Fibroblast of upper back skin (primary cell): ENCODE data around the gene HNMT.
"Not testable (repeated sequence)": the region's sequence is repeated elsewhere in the genome, so short reads cannot be mapped to it uniquely, and the experiment has no call there.

Experiments used
- DNase-seq: peaks from one replicate; pipeline ENCODE4 v3.0.0-alpha.2; 2013

The HNMT gene

GRCh38 chr2:137976274-137976673 is 12.0 kb downstream of the HNMT start:
- DNase-seq, result no peak

GRCh38 chr2:137977790-137978189 is 13.5 kb downstream of the HNMT start:
- no peak for DNase-seq

- no peak for DNase-seq
Measured at GRCh38 chr2:137980459-137980858, 16.2 kb downstream of the HNMT start.

GRCh38 chr2:137981112-137981656 is 16.9 kb downstream of the HNMT start:
- DNase-seq, result no peak

GRCh38 chr2:137983581-137983980 is 19.3 kb downstream of the HNMT start:
- no peak for DNase-seq

GRCh38 chr2:137986268-137986667 is 22.0 kb downstream of the HNMT start:
- no peak for DNase-seq

GRCh38 chr2:137987011-137987410 is 22.7 kb downstream of the HNMT start:
- DNase-seq, result no peak

- no peak for DNase-seq
Measured at GRCh38 chr2:137991078-137991477, 26.8 kb downstream of the HNMT start.

- no peak for DNase-seq
Measured at GRCh38 chr2:137992039-137992646, 27.9 kb downstream of the HNMT start.

GRCh38 chr2:137993715-137994476 is 29.6 kb downstream of the HNMT start:
- DNase-seq, result not testable (repeated sequence)

- DNase-seq, result not testable (repeated sequence)
Measured at GRCh38 chr2:137995368-137995767, 31.1 kb downstream of the HNMT start.

GRCh38 chr2:137996158-137996557 is 31.9 kb downstream of the HNMT start:
- DNase-seq, result not testable (repeated sequence)

- no peak for DNase-seq
Measured at GRCh38 chr2:137997733-137998132, 33.5 kb downstream of the HNMT start.

GRCh38 chr2:137998503-137998902 is 34.2 kb downstream of the HNMT start:
- DNase-seq, result no peak

- DNase-seq, result no peak
Measured at GRCh38 chr2:137999273-137999672, 35.0 kb downstream of the HNMT start.

- no peak for DNase-seq
Measured at GRCh38 chr2:138000009-138000408, 35.7 kb downstream of the HNMT start.

- no peak for DNase-seq
Measured at GRCh38 chr2:138000796-138001195, 36.5 kb downstream of the HNMT start.

GRCh38 chr2:138003411-138003810 is 39.1 kb downstream of the HNMT start:
- DNase-seq, result peak; percentile 20

GRCh38 chr2:138007431-138007830 is 43.2 kb downstream of the HNMT start:
- DNase-seq, result no peak

- no peak for DNase-seq
Measured at GRCh38 chr2:138009622-138010021, 45.3 kb downstream of the HNMT start.

- DNase-seq, result no peak
Measured at GRCh38 chr2:138010890-138011289, 46.6 kb downstream of the HNMT start.

GRCh38 chr2:138012082-138012481 is 47.8 kb downstream of the HNMT start:
- no peak for DNase-seq

- DNase-seq, result no peak
Measured at GRCh38 chr2:138012968-138013367, 48.7 kb downstream of the HNMT start.

GRCh38 chr2:138013639-138014038 is 49.4 kb downstream of the HNMT start:
- DNase-seq, result no peak
